Parathyroid adenoma (tissue), 2 donors: Measurements from ENCODE around the gene TMEM185B.
A peak's percentile ranks its signal among the peaks of the same experiment; 100 is the strongest.
"Not testable (repeated sequence)": the region's sequence is repeated elsewhere in the genome, so short reads cannot be mapped to it uniquely, and the experiment has no call there.

Experiments
- H2AFZ ChIP-seq: fragments of 300-600 bp; sonication (generic); one replicate; pipeline ENCODE4 v1.7.0; 2017; ENCODE audit warnings: antibody characterized with exemption, mild to moderate bottlenecking
- H3K27ac ChIP-seq: fragments of 300-600 bp; sonication (generic); one replicate; pipeline ENCODE4 v1.7.0; 2017
- H3K27me3 ChIP-seq: fragments of 300-600 bp; sonication (generic); one replicate; pipeline ENCODE4 v1.7.0; 2017; ENCODE audit warnings: low read length; ENCODE audit not compliant: control insufficient read depth, insufficient read depth
- H3K36me3 ChIP-seq: fragments of 300-600 bp; sonication (generic); one replicate; pipeline ENCODE4 v1.7.0; 2017; ENCODE audit warnings: low read length; ENCODE audit not compliant: control insufficient read depth, insufficient read depth
- H3K4me1 ChIP-seq: fragments of 300-600 bp; sonication (generic); one replicate; pipeline ENCODE4 v1.7.0; 2017; ENCODE audit warnings: control low read depth
- H3K4me2 ChIP-seq: fragments of 300-600 bp; sonication (generic); one replicate; pipeline ENCODE4 v1.7.0; 2017; ENCODE audit warnings: low read length
- H3K4me3 ChIP-seq: fragments of 300-600 bp; sonication (generic); one replicate; pipeline ENCODE4 v1.7.0; 2017; ENCODE audit warnings: low read depth, low read length
- H3K79me2 ChIP-seq: fragments of 300-600 bp; sonication (generic); one replicate; pipeline ENCODE4 v1.7.0; 2017; ENCODE audit warnings: control low read depth
- H3K9ac ChIP-seq: fragments of 300-600 bp; sonication (generic); one replicate; pipeline ENCODE4 v1.7.0; 2017; ENCODE audit warnings: mild to moderate bottlenecking
- H3K9me3 ChIP-seq: fragments of 300-600 bp; sonication (generic); one replicate; pipeline ENCODE4 v1.7.0; 2017; ENCODE audit warnings: low read length; ENCODE audit not compliant: control insufficient read depth
- CTCF ChIP-seq: fragments of 300-600 bp; sonication (generic); IDR thresholded peaks from one replicate; pipeline ENCODE4 v1.7.0; 2017; ENCODE audit warnings: antibody characterized with exemption, mild to moderate bottlenecking
- donor health status: primary hyperparathyroidism.

The TMEM185B gene

GRCh38 chr2:120236316-120236715 lies 13.1 kb upstream of the TMEM185B start:
- Histone ChIP-seq H3K9ac (no peak overlapping the region), H3K4me2 (no peak overlapping the region), H3K4me3 (no peak overlapping the region), H3K36me3 (no peaks in the 10 kb centered on the region), H3K9me3 (no peaks in the 10 kb centered on the region), H3K27ac (no peak overlapping the region), H2AFZ (no peak overlapping the region), H3K4me1 (peaks cover 21% of the 10 kb centered on the region), H3K79me2 (peaks cover 7% of the 10 kb centered on the region), H3K27me3 (no peaks in the 10 kb centered on the region)
- no peak for TF ChIP-seq CTCF

- Histone ChIP-seq H3K4me3 (no peak overlapping the region), H3K4me2 (no peak overlapping the region), H3K4me1 (peaks cover 27% of the 10 kb centered on the region), H3K9ac (no peak overlapping the region), H2AFZ (no peak overlapping the region), H3K9me3 (no peaks in the 10 kb centered on the region), H3K36me3 (no peaks in the 10 kb centered on the region), H3K27me3 (no peaks in the 10 kb centered on the region), H3K79me2 (peaks cover 7% of the 10 kb centered on the region), H3K27ac (no peak overlapping the region)
- no peak for TF ChIP-seq CTCF
Observed at GRCh38 chr2:120235681-120236080, 12.5 kb upstream of the TMEM185B start.

GRCh38 chr2:120235158-120235557 lies 12.0 kb upstream of the TMEM185B start:
- H3K9ac ChIP-seq, H3K9me3 ChIP-seq: not testable (repeated sequence)
- H3K4me1 ChIP-seq, result peaks cover 30% of the 10 kb centered on the region

GRCh38 chr2:120233292-120233691 lies 10.1 kb upstream of the TMEM185B start:
- no peak for TF ChIP-seq CTCF
- Histone ChIP-seq H3K79me2 (peaks cover 5% of the 10 kb centered on the region), H3K9ac (no peak overlapping the region), H3K27me3 (no peaks in the 10 kb centered on the region), H3K36me3 (no peaks in the 10 kb centered on the region), H3K4me1 (peaks cover 39% of the 10 kb centered on the region), H2AFZ (peak overlapping the region; percentile 77), H3K9me3 (no peaks in the 10 kb centered on the region), H3K4me3 (no peak overlapping the region), H3K4me2 (no peak overlapping the region), H3K27ac (peak overlapping the region; percentile 97)

More at GRCh38 chr2:120235158-120235557, 12.0 kb upstream of the TMEM185B start:
- H3K4me3 ChIP-seq, H3K27me3 ChIP-seq, H3K79me2 ChIP-seq, H3K36me3 ChIP-seq, H3K4me2 ChIP-seq, H2AFZ ChIP-seq, H3K27ac ChIP-seq: not testable (repeated sequence)

- Histone ChIP-seq H3K4me1 (peaks cover 49% of the 10 kb centered on the region), H2AFZ (peak overlapping the region; percentile 77), H3K27me3 (no peaks in the 10 kb centered on the region), H3K79me2 (peaks cover 5% of the 10 kb centered on the region), H3K9ac (peak overlapping the region; percentile 6), H3K36me3 (no peaks in the 10 kb centered on the region), H3K9me3 (no peaks in the 10 kb centered on the region), H3K4me3 (peak overlapping the region; percentile 47), H3K27ac (peak overlapping the region; percentile 97), H3K4me2 (peak overlapping the region; percentile 56)
- no peak for TF ChIP-seq CTCF
Observed at GRCh38 chr2:120231974-120232635, 8.9 kb upstream of the TMEM185B start.
